HL-60 (cell line): ENCODE measurements around the gene CNRIP1.

Experiments used
- POLR2AphosphoS5 ChIP-seq: IDR thresholded peaks from 2 replicates; pipeline ENCODE4 v1.6.1; 2012; ENCODE audit warnings: low read depth
- SPI1 ChIP-seq: IDR thresholded peaks from 2 replicates; pipeline ENCODE4 v1.6.1; 2012; ENCODE audit warnings: low read depth, mild to moderate bottlenecking, borderline replicate concordance
- TF ChIP-seq, protein P1 (sequence below): IDR thresholded peaks from one replicate; pipeline ENCODE4 v1.5.1; 2011; ENCODE audit warnings: low read length, control low read depth, inconsistent platforms; ENCODE audit not compliant: insufficient read depth

- TF ChIP-seq, protein P1, sequence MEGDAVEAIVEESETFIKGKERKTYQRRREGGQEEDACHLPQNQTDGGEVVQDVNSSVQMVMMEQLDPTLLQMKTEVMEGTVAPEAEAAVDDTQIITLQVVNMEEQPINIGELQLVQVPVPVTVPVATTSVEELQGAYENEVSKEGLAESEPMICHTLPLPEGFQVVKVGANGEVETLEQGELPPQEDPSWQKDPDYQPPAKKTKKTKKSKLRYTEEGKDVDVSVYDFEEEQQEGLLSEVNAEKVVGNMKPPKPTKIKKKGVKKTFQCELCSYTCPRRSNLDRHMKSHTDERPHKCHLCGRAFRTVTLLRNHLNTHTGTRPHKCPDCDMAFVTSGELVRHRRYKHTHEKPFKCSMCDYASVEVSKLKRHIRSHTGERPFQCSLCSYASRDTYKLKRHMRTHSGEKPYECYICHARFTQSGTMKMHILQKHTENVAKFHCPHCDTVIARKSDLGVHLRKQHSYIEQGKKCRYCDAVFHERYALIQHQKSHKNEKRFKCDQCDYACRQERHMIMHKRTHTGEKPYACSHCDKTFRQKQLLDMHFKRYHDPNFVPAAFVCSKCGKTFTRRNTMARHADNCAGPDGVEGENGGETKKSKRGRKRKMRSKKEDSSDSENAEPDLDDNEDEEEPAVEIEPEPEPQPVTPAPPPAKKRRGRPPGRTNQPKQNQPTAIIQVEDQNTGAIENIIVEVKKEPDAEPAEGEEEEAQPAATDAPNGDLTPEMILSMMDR: no peak
- TF ChIP-seq POLR2AphosphoS5: no peak
- TF ChIP-seq SPI1: no peak
Measured at GRCh38 chr2:68291314-68291713, 28.4 kb downstream of the CNRIP1 start.
